ENCODE results near the gene HPGD. TPM values are rescaled to one million over a fixed set of nuclear protein-coding genes. Genes with fewer than 3 reads are reported as not detected.

The HPGD gene
- total RNA-seq, result 1 to 10 TPM; 5.2 to 7.2 TPM

GRCh38 chr4:174522183-174523024, at the start of gene HPGD:
Gene HPGD, minus strand, starts transcription at chr4:174522488. Its CDS starts 37 bp downstream, at chr4:174522451.
- peaks cover 0 to 2% of the 10 kb centered on the region in 2 donors for H3K36me3 Mint-ChIP-seq (ENCODE audit: insufficient read depth in 2 of 2)
- H3K27me3 Mint-ChIP-seq (ENCODE audit: low read depth), result peaks cover 19% of the 10 kb centered on the region
- peak within 1 kb of the TSS; percentile 82 to 85 for H3K4me3 Mint-ChIP-seq
- peaks cover 27% of the 10 kb centered on the region for H3K4me1 Mint-ChIP-seq (ENCODE audit: low read depth)
- no peaks in the 10 kb centered on the region for H3K9me3 Mint-ChIP-seq
- H3K27ac Mint-ChIP-seq, result no peak within 1 kb of the TSS
- peak; percentile 92 to 94 for ATAC-seq (replicated peaks in 1 of 2)
- DNase-seq, result peak; percentile 64 to 82

GRCh38 chr4:174564529-174564928, 42.2 kb upstream of the HPGD start:
- ATAC-seq (replicated peaks in 1 of 2), result no peak
- H3K4me3 Mint-ChIP-seq, result no peak overlapping the region
- no peaks in the 10 kb centered on the region for H3K4me1 Mint-ChIP-seq (ENCODE audit: low read depth)

GRCh38 chr4:174563399-174563798, 41.1 kb upstream of the HPGD start:
- Mint-ChIP-seq H3K4me3 (no peak overlapping the region), H3K27me3 (ENCODE audit: low read depth) (no peaks in the 10 kb centered on the region), H3K4me1 (ENCODE audit: low read depth) (no peaks in the 10 kb centered on the region), H3K36me3 (ENCODE audit: insufficient read depth in 2 of 2) (no peaks in the 10 kb centered on the region), H3K9me3 (peaks cover 0 to 1% of the 10 kb centered on the region in 2 donors), H3K27ac (no peak overlapping the region)
- ATAC-seq (replicated peaks in 1 of 2), result no peak
- no peak for DNase-seq

More at GRCh38 chr4:174564529-174564928, 42.2 kb upstream of the HPGD start:
- DNase-seq, result no peak
- no peak overlapping the region for H3K27ac Mint-ChIP-seq
- no peaks in the 10 kb centered on the region for H3K27me3 Mint-ChIP-seq (ENCODE audit: low read depth)
- no peaks in the 10 kb centered on the region for H3K36me3 Mint-ChIP-seq (ENCODE audit: insufficient read depth in 2 of 2)
- H3K9me3 Mint-ChIP-seq, result peaks cover 0 to 1% of the 10 kb centered on the region in 2 donors

GRCh38 chr4:174561560-174561959, 39.3 kb upstream of the HPGD start:
- ATAC-seq (replicated peaks in 1 of 2) (no peak), DNase-seq (no peak)
- H3K4me1 Mint-ChIP-seq (ENCODE audit: low read depth), result no peaks in the 10 kb centered on the region
- H3K4me3 Mint-ChIP-seq, result no peak overlapping the region
- H3K27me3 Mint-ChIP-seq (ENCODE audit: low read depth), result no peaks in the 10 kb centered on the region
- no peaks in the 10 kb centered on the region for H3K9me3 Mint-ChIP-seq
- no peak overlapping the region for H3K27ac Mint-ChIP-seq
- no peaks in the 10 kb centered on the region for H3K36me3 Mint-ChIP-seq (ENCODE audit: insufficient read depth in 2 of 2)

- Mint-ChIP-seq H3K27ac (no peak overlapping the region), H3K9me3 (peaks cover 0 to 1% of the 10 kb centered on the region in 2 donors), H3K4me3 (no peak overlapping the region), H3K36me3 (ENCODE audit: insufficient read depth in 2 of 2) (no peaks in the 10 kb centered on the region), H3K4me1 (ENCODE audit: low read depth) (no peaks in the 10 kb centered on the region), H3K27me3 (ENCODE audit: low read depth) (no peaks in the 10 kb centered on the region)
- ATAC-seq (replicated peaks in 1 of 2) (no peak), DNase-seq (no peak)
Measured at GRCh38 chr4:174559894-174560293, 37.6 kb upstream of the HPGD start.

- no peak for DNase-seq
- Mint-ChIP-seq H3K4me3 (no peak overlapping the region), H3K27me3 (ENCODE audit: low read depth) (no peaks in the 10 kb centered on the region), H3K9me3 (peaks cover 1 to 4% of the 10 kb centered on the region in 2 donors), H3K27ac (no peak overlapping the region), H3K4me1 (ENCODE audit: low read depth) (no peaks in the 10 kb centered on the region), H3K36me3 (ENCODE audit: insufficient read depth in 2 of 2) (no peaks in the 10 kb centered on the region)
- ATAC-seq (replicated peaks in 1 of 2), result no peak
Measured at GRCh38 chr4:174555789-174556630, 33.7 kb upstream of the HPGD start.

- Mint-ChIP-seq H3K27ac (no peak overlapping the region), H3K9me3 (peaks cover 1 to 4% of the 10 kb centered on the region in 2 donors), H3K4me1 (ENCODE audit: low read depth) (no peaks in the 10 kb centered on the region), H3K36me3 (ENCODE audit: insufficient read depth in 2 of 2) (no peaks in the 10 kb centered on the region), H3K27me3 (ENCODE audit: low read depth) (no peaks in the 10 kb centered on the region), H3K4me3 (no peak overlapping the region)
- DNase-seq, result no peak
- ATAC-seq (replicated peaks in 1 of 2), result no peak
Measured at GRCh38 chr4:174554231-174554728, 32.0 kb upstream of the HPGD start.

- H3K27me3 Mint-ChIP-seq (ENCODE audit: low read depth), result no peaks in the 10 kb centered on the region
- H3K27ac Mint-ChIP-seq, result no peak overlapping the region
- H3K9me3 Mint-ChIP-seq, result peaks cover 4% of the 10 kb centered on the region in 2 donors
- ATAC-seq (replicated peaks in 1 of 2) (no peak), DNase-seq (no peak)
- H3K4me3 Mint-ChIP-seq, result no peak overlapping the region
- no peaks in the 10 kb centered on the region for H3K4me1 Mint-ChIP-seq (ENCODE audit: low read depth)
- no peaks in the 10 kb centered on the region for H3K36me3 Mint-ChIP-seq (ENCODE audit: insufficient read depth in 2 of 2)
Measured at GRCh38 chr4:174553828-174554227, 31.5 kb upstream of the HPGD start.

- no peak overlapping the region for H3K27ac Mint-ChIP-seq
- ATAC-seq (replicated peaks in 1 of 2), result no peak
- H3K9me3 Mint-ChIP-seq, result peaks cover 7 to 9% of the 10 kb centered on the region in 2 donors
- H3K27me3 Mint-ChIP-seq (ENCODE audit: low read depth), result no peaks in the 10 kb centered on the region
- H3K4me3 Mint-ChIP-seq, result no peak overlapping the region
- no peak for DNase-seq
- no peaks in the 10 kb centered on the region for H3K4me1 Mint-ChIP-seq (ENCODE audit: low read depth)
- H3K36me3 Mint-ChIP-seq (ENCODE audit: insufficient read depth in 2 of 2), result no peaks in the 10 kb centered on the region
Measured at GRCh38 chr4:174553031-174553430, 30.7 kb upstream of the HPGD start.

GRCh38 chr4:174550541-174550940, 28.3 kb upstream of the HPGD start:
- peaks cover 7 to 12% of the 10 kb centered on the region in 2 donors for H3K9me3 Mint-ChIP-seq
- DNase-seq, result no peak
- H3K36me3 Mint-ChIP-seq (ENCODE audit: insufficient read depth in 2 of 2), result peaks cover 0 to 1% of the 10 kb centered on the region in 2 donors
- H3K4me1 Mint-ChIP-seq (ENCODE audit: low read depth), result no peaks in the 10 kb centered on the region
- H3K27ac Mint-ChIP-seq, result no peak overlapping the region
- no peak for ATAC-seq (replicated peaks in 1 of 2)
- no peak overlapping the region for H3K4me3 Mint-ChIP-seq
- no peaks in the 10 kb centered on the region for H3K27me3 Mint-ChIP-seq (ENCODE audit: low read depth)

- peaks cover 7 to 12% of the 10 kb centered on the region in 2 donors for H3K9me3 Mint-ChIP-seq
- H3K36me3 Mint-ChIP-seq (ENCODE audit: insufficient read depth in 2 of 2), result peaks cover 0 to 1% of the 10 kb centered on the region in 2 donors
- H3K27me3 Mint-ChIP-seq (ENCODE audit: low read depth), result no peaks in the 10 kb centered on the region
- no peaks in the 10 kb centered on the region for H3K4me1 Mint-ChIP-seq (ENCODE audit: low read depth)
- no peak overlapping the region for H3K4me3 Mint-ChIP-seq
- ATAC-seq (replicated peaks in 1 of 2), result no peak
- no peak for DNase-seq
- H3K27ac Mint-ChIP-seq, result no peak overlapping the region
Measured at GRCh38 chr4:174549721-174550120, 27.4 kb upstream of the HPGD start.

- Mint-ChIP-seq H3K4me3 (no peak overlapping the region), H3K4me1 (ENCODE audit: low read depth) (no peaks in the 10 kb centered on the region), H3K36me3 (ENCODE audit: insufficient read depth in 2 of 2) (peaks cover 0 to 1% of the 10 kb centered on the region in 2 donors), H3K27ac (no peak overlapping the region), H3K9me3 (peaks cover 3 to 17% of the 10 kb centered on the region in 2 donors), H3K27me3 (ENCODE audit: low read depth) (no peaks in the 10 kb centered on the region)
- ATAC-seq (replicated peaks in 1 of 2) (no peak), DNase-seq (no peak)
Measured at GRCh38 chr4:174545268-174545667, 23.0 kb upstream of the HPGD start.

- DNase-seq, result no peak
- no peak for ATAC-seq (replicated peaks in 1 of 2)
- no peaks in the 10 kb centered on the region for H3K27me3 Mint-ChIP-seq (ENCODE audit: low read depth)
- no peaks in the 10 kb centered on the region for H3K4me1 Mint-ChIP-seq (ENCODE audit: low read depth)
- H3K27ac Mint-ChIP-seq, result no peak overlapping the region
- no peak overlapping the region for H3K4me3 Mint-ChIP-seq
- H3K9me3 Mint-ChIP-seq, result peaks cover 3 to 17% of the 10 kb centered on the region in 2 donors
- H3K36me3 Mint-ChIP-seq (ENCODE audit: insufficient read depth in 2 of 2), result peaks cover 0 to 1% of the 10 kb centered on the region in 2 donors
Measured at GRCh38 chr4:174544496-174544895, 22.2 kb upstream of the HPGD start.
